Fibroblast of pulmonary artery (primary cell): Measurements from ENCODE around the gene BACH1.

Experiments used
- DNase-seq: peaks from one replicate; pipeline ENCODE4 v3.0.0-alpha.2; 2010; ENCODE audit warnings: low read depth
- H3K4me3 ChIP-seq: replicated peaks from 2 replicates; pipeline ENCODE4 v1.5.1; 2011; ENCODE audit warnings: low read depth, mild to moderate bottlenecking, control low read depth, low read length, moderate library complexity
- CTCF ChIP-seq: IDR thresholded peaks from 2 replicates; pipeline ENCODE4 v1.5.1; 2011; ENCODE audit warnings: mild to moderate bottlenecking, control low read depth, low read length, inconsistent platforms; ENCODE audit errors: missing control alignments

Gene BACH1

GRCh38 chr21:29305068-29305467 is 6.3 kb downstream of the BACH1 start:
- TF ChIP-seq CTCF: no peak
- no peak for DNase-seq
- no peak overlapping the region for H3K4me3 ChIP-seq

- no peak overlapping the region for H3K4me3 ChIP-seq
- TF ChIP-seq CTCF: no peak
- DNase-seq: no peak
These were observed 6.8 kb downstream of the BACH1 start for GRCh38 chr21:29305561-29305960.

GRCh38 chr21:29306920-29307319 is 8.2 kb downstream of the BACH1 start:
- no peak for DNase-seq

GRCh38 chr21:29307718-29308455 is 9.2 kb downstream of the BACH1 start:
- DNase-seq: no peak
- no peak overlapping the region for H3K4me3 ChIP-seq
- no peak for TF ChIP-seq CTCF

More at GRCh38 chr21:29306920-29307319, 8.2 kb downstream of the BACH1 start:
- no peak overlapping the region for H3K4me3 ChIP-seq
- TF ChIP-seq CTCF: no peak

GRCh38 chr21:29308456-29308783 is 9.7 kb downstream of the BACH1 start:
- DNase-seq: no peak
- H3K4me3 ChIP-seq: no peak overlapping the region
- no peak for TF ChIP-seq CTCF

- no peak for TF ChIP-seq CTCF
- DNase-seq: no peak
These were observed 11.0 kb downstream of the BACH1 start for GRCh38 chr21:29309703-29310102.

GRCh38 chr21:29311802-29312201 is 13.1 kb downstream of the BACH1 start:
- TF ChIP-seq CTCF: no peak
- no peak overlapping the region for H3K4me3 ChIP-seq
- DNase-seq: no peak

More at GRCh38 chr21:29309703-29310102, 11.0 kb downstream of the BACH1 start:
- no peak overlapping the region for H3K4me3 ChIP-seq
